Neural cell (in vitro differentiated cells): ENCODE data around the gene NTRK2.

Source experiments
- CTCF ChIP-seq: fragments of 450-650 bp; IDR thresholded peaks from 2 replicates; pipeline ENCODE4 v1.5.1; 2014; ENCODE audit warnings: antibody characterized with exemption, mild to moderate bottlenecking, moderate library complexity; ENCODE audit not compliant: poor library complexity, severe bottlenecking
- EZH2 ChIP-seq: fragments of 200-600, 300-800 bp; shearing (Covaris generic), sonication (generic); IDR thresholded peaks from 2 replicates; pipeline ENCODE4 v1.6.1; 2014; ENCODE audit warnings: antibody characterized with exemption, low read length, borderline replicate concordance, mild to moderate bottlenecking; ENCODE audit not compliant: insufficient read depth, poor library complexity, severe bottlenecking
- MXI1 ChIP-seq: fragments of 450-650 bp; conservative IDR thresholded peaks from 2 replicates; pipeline ENCODE4 v1.6.1; 2014; ENCODE audit warnings: antibody characterized with exemption, mild to moderate bottlenecking; ENCODE audit not compliant: poor library complexity, severe bottlenecking
- POLR2AphosphoS5 ChIP-seq: IDR thresholded peaks from 2 replicates; pipeline ENCODE4 v1.6.1; 2012
- TAF1 ChIP-seq: IDR thresholded peaks from 2 replicates; pipeline ENCODE4 v1.6.1; 2012; ENCODE audit warnings: low read depth

GRCh38 chr9:85021686-85022085 lies 352.2 kb downstream of the NTRK2 start:
- TF ChIP-seq POLR2AphosphoS5 (no peak), CTCF (no peak), MXI1 (no peak), EZH2 (no peak), TAF1 (no peak)
